HG03139 (cell line): ENCODE results near the gene MMD.

ENCODE experiments used
- ATAC-seq: cut with Tn5 transposase; IDR thresholded peaks from one replicate; pipeline ENCODE4 v1.9.1; 2021; ENCODE audit not compliant: unreplicated experiment

The MMD gene

GRCh38 chr17:55356434-55357328 is 65.0 kb downstream of the MMD start:
- peak; percentile 90 for ATAC-seq

DNA sequence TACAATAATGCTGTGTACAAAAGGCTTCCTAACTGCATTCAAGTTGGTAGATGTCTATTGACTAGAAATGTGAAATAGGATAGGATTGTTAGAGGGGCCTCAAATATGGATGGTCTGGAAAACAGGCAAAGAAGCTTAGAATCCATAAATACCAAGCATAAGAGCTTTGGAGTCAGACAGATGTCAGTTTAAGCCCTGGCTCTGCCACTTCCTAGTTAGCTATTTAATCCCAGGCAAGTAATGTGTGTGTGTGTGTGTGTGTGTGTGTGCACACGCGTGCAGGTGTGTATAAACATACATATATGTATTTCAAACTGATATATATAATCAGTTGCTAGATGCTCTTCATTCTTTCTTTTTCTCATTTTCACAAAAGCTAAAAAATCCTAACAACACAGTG is 66.7 kb downstream of the MMD start:
- no peak for ATAC-seq

DNA sequence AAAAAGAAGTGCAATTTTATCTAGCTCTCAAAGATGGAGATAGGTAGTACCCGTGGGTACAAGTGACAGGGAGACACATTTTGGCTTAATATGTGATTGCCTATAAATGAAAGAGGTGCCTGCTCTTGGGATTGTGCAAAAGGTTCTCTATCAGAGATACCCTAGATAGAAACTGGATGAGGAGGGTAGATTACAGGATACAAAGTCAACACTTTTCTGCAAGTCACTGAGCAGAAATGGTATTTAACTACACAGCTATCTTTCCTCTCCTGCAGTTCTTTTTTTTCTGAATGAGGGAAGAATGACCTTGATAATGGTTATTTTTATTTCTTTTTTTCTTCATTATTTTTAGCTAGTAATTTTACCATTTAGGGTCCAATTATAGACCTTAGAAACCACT is 67.6 kb downstream of the MMD start:
- no peak for ATAC-seq

- no peak for ATAC-seq
Observed at GRCh38 chr17:55351226-55351625, 70.4 kb downstream of the MMD start.

DNA sequence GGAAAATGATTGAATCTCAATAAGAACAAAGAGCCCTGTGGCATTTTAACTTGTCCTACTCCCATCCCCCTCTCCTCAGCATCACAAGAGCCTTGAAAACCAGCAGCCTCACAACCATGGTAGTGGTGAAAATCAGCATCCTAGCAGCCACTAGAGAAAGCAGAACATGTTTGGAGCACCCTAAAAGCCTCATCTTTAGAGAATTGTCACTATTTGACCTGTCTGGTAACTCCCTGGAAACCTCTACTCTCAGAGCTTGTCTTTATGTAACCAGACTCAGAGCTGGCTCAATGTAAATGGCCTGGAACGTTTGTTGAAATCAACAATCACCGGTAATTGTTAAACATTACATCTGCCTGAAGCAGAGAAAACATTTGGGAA is 70.8 kb downstream of the MMD start:
- ATAC-seq = no peak

DNA sequence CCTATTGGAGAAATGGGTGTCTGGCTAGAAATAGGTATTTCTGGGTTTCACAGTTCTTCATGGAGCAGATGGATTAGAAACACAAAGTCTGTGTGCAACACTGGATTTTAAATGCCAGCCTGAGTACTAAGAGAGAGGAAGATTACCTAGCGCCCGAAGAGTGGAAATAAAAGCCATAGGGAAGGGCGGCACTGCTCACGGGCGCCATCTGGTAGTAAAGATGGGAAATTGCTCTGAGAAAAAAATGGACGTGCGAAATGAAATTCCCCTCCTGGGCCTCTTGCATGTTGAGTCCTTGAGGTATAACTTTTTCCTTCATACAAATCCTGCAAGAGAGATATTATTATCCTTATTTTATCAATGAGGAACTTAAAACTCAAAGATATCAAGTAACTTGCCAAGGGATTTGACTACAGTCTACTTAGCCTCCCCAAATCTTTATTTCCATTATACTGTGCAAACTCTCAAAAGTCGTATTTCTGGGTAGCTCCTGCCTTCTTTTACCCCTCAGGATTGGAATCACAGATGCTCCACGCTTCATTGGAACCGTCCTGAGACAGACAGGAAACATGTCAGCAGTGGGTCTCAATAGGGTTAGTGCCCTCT is 72.8 kb downstream of the MMD start:
- peak; percentile 61 for ATAC-seq

DNA sequence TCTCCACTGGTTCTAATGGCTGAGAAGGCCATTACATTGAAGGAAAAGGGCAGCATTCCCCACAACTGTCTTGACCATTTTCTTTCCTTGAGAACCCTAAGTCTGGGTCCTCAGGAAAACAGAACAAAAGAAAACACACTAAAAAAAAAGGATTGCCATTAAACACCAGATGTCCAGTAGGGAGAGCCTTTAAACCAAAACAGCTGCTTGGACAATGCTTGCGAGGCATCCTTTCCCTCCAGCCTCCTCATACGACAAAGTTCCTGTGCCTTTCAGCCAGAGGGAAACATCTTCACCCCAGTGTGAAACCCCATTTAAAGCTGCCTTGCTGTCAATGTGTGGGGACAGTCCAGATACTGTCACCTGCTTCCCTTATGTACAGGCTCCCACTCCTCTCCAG is 74.3 kb downstream of the MMD start:
- no peak for ATAC-seq

GRCh38 chr17:55346658-55347057 is 75.0 kb downstream of the MMD start:
- ATAC-seq = no peak

- ATAC-seq = no peak
Observed at GRCh38 chr17:55345132-55345531, 76.5 kb downstream of the MMD start.

GRCh38 chr17:55344514-55344997 is 77.1 kb downstream of the MMD start:
- ATAC-seq = no peak

DNA sequence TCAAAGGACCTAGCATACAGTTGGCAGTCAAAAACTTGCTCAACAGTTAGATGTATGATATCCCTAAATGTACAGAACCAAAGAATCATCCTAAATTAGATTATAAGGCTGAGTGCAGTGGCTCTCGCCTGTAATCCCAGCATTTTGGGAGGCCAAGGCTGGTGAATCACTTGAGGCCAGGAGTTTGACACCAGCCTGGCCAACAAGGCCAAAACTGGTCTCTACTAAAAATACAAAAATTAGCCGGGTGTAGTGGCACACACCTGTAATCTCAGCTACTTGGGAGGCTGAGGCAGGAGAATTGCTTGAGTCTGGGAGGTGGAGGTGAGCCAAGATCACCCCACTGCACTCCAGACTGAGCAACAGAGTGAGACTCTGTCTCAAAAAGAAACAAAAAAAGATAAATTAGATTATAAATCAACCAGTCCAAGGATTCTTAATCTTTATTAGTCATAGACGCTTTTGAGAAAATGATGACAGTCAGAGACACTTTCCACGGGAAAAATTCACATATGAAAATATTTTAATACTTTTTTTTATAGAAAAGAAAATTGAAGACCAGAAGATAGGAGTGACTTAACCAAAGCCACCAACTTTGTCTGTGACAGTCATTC is 77.6 kb downstream of the MMD start:
- ATAC-seq = no peak

DNA sequence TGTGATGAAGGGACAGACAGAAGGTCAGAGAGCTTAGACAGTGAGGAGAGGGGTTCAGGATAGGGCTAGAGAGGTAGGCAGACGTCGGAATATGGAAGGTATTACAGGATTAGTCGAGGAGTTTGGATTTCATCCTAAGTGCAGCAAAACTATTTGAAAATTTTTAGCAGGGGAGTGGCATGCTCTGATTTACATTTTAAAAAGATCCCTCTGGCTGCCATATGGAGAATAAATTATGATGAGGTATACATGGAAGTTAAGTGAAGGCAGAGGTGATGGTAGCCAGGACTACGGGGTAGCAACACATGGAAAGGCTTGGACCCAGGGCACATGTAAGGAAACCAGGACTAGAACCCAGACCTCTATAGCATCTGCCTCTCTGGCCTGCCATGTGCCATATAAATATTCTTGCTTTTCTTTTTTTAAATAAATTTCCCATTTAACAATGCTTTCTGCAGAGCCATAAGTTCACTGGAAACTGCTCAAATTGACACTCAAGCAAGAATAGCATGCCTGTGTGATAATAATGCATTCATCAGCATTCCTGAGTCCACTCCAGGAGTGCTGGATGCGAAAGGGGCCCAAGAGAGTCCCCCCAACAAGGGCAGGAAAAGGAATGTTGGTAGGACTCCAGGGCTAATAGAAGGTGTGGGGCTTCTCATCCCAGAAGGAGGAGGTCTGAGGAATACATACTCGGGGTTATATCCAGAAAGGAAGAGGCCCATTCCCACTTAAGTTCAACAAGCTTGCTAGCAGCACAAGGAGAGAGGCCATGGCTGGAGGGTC is 78.6 kb downstream of the MMD start:
- ATAC-seq = no peak
